Activated naive CD8-positive, alpha-beta T cell treated with anti-CD3 and anti-CD28 coated beads for 36 hours (primary cell): ENCODE measurements around the gene SEZ6L2. TPM values are rescaled to one million over a fixed set of nuclear protein-coding genes. Genes with fewer than 3 reads are reported as not detected.
"Not testable (repeated sequence)": the region's sequence is repeated elsewhere in the genome, so short reads cannot be mapped to it uniquely, and the experiment has no call there.

ENCODE experiments used
- DNase-seq: peaks from one replicate; pipeline ENCODE4 v3.0.0; 2021
- H3K27ac Mint-ChIP-seq: one replicate; pipeline ENCODE4 v1.8.0; 2022; ENCODE audit warnings: mild to moderate bottlenecking, moderate library complexity, mixed read lengths
- H3K27me3 Mint-ChIP-seq: one replicate; pipeline ENCODE4 v1.8.0; 2022; ENCODE audit warnings: mild to moderate bottlenecking, mixed read lengths
- H3K36me3 Mint-ChIP-seq: one replicate; pipeline ENCODE4 v1.8.0; 2021; ENCODE audit warnings: mild to moderate bottlenecking, mixed read lengths
- H3K4me1 Mint-ChIP-seq: one replicate; pipeline ENCODE4 v1.8.0; 2021; ENCODE audit warnings: mixed read lengths
- H3K4me3 Mint-ChIP-seq: one replicate; pipeline ENCODE4 v1.8.0; 2022; ENCODE audit warnings: mild to moderate bottlenecking, moderate library complexity, mixed read lengths
- H3K9me3 Mint-ChIP-seq: one replicate; pipeline ENCODE4 v1.8.0; 2022; ENCODE audit warnings: mixed read lengths
- total RNA-seq, 2 experiments: library from RNA; stranded (reverse); gene quantifications; one replicate each; pipeline ENCODE4 v1.2.3, GENCODE V29; 2021

The SEZ6L2 gene
- total RNA-seq = under 1 TPM in 1 of 2 experiments, not detected in 1; 0.32 TPM

- peak within 1 kb of the TSS; percentile 29 for H3K27ac Mint-ChIP-seq
- no peaks in the 10 kb centered on the region for H3K9me3 Mint-ChIP-seq
- peak; percentile 21 for DNase-seq
- H3K4me1 Mint-ChIP-seq = peaks cover 16% of the 10 kb centered on the region
- peak within 1 kb of the TSS; percentile 84 for H3K4me3 Mint-ChIP-seq
- H3K27me3 Mint-ChIP-seq = peaks cover 41% of the 10 kb centered on the region
- H3K36me3 Mint-ChIP-seq = no peaks in the 10 kb centered on the region
Observed at GRCh38 chr16:29899516-29900101, at the start of gene SEZ6L2. Gene SEZ6L2 (minus strand): TSS chr16:29899550. CDS start chr16:29899019, 531 bp downstream.

GRCh38 chr16:29947897-29948296, 48.5 kb upstream of the SEZ6L2 start:
- Mint-ChIP-seq H3K36me3 (no peaks in the 10 kb centered on the region), H3K4me1 (peaks cover under 1% of the 10 kb centered on the region), H3K27me3 (no peaks in the 10 kb centered on the region), H3K27ac (no peak overlapping the region), H3K4me3 (no peak overlapping the region), H3K9me3 (peaks cover 3% of the 10 kb centered on the region)
- no peak for DNase-seq

GRCh38 chr16:29943846-29944799, 44.8 kb upstream of the SEZ6L2 start:
- Mint-ChIP-seq H3K9me3 (no peaks in the 10 kb centered on the region), H3K4me1 (peaks cover 3% of the 10 kb centered on the region), H3K27me3 (no peaks in the 10 kb centered on the region), H3K4me3 (no peak overlapping the region), H3K27ac (no peak overlapping the region), H3K36me3 (no peaks in the 10 kb centered on the region)
- no peak for DNase-seq

- H3K4me1 Mint-ChIP-seq = peaks cover 3% of the 10 kb centered on the region
- no peak for DNase-seq
- H3K27me3 Mint-ChIP-seq = no peaks in the 10 kb centered on the region
- no peak overlapping the region for H3K4me3 Mint-ChIP-seq
- H3K36me3 Mint-ChIP-seq = no peaks in the 10 kb centered on the region
- no peak overlapping the region for H3K27ac Mint-ChIP-seq
- no peaks in the 10 kb centered on the region for H3K9me3 Mint-ChIP-seq
Observed at GRCh38 chr16:29940656-29941055, 41.3 kb upstream of the SEZ6L2 start.

- not testable (repeated sequence) for H3K4me3 Mint-ChIP-seq, H3K27me3 Mint-ChIP-seq
Observed at GRCh38 chr16:29931750-29932149, 32.4 kb upstream of the SEZ6L2 start.

GRCh38 chr16:29927070-29927905, 27.9 kb upstream of the SEZ6L2 start:
- Mint-ChIP-seq H3K4me3 (peak overlapping the region; percentile 90), H3K27ac (peak overlapping the region; percentile 96), H3K9me3 (no peaks in the 10 kb centered on the region), H3K4me1 (peaks cover 33% of the 10 kb centered on the region), H3K27me3 (no peaks in the 10 kb centered on the region), H3K36me3 (peaks cover 11% of the 10 kb centered on the region)
- DNase-seq = no peak

More at GRCh38 chr16:29931750-29932149, 32.4 kb upstream of the SEZ6L2 start:
- DNase-seq, H3K9me3 Mint-ChIP-seq, H3K27ac Mint-ChIP-seq, H3K36me3 Mint-ChIP-seq, H3K4me1 Mint-ChIP-seq: not testable (repeated sequence)

GRCh38 chr16:29926711-29927052, 27.3 kb upstream of the SEZ6L2 start:
- Mint-ChIP-seq H3K9me3 (no peaks in the 10 kb centered on the region), H3K4me3 (peak overlapping the region; percentile 90), H3K27me3 (no peaks in the 10 kb centered on the region), H3K36me3 (peaks cover 11% of the 10 kb centered on the region), H3K27ac (peak overlapping the region; percentile 96), H3K4me1 (peaks cover 34% of the 10 kb centered on the region)
- no peak for DNase-seq

- peak within 1 kb of the TSS; percentile 96 for H3K27ac Mint-ChIP-seq
- no peaks in the 10 kb centered on the region for H3K27me3 Mint-ChIP-seq
Observed at GRCh38 chr16:29925781-29926710, 26.7 kb upstream of the SEZ6L2 start, which contains the start of gene KCTD13. Gene KCTD13 (minus strand): TSS chr16:29926226. CDS start chr16:29926033, 193 bp downstream.

GRCh38 chr16:29925105-29925756, 25.9 kb upstream of the SEZ6L2 start:
- H3K27ac Mint-ChIP-seq = peak overlapping the region; percentile 85
- H3K4me1 Mint-ChIP-seq = peaks cover 42% of the 10 kb centered on the region
- H3K4me3 Mint-ChIP-seq = peak overlapping the region; percentile 93
- H3K9me3 Mint-ChIP-seq = no peaks in the 10 kb centered on the region
- H3K27me3 Mint-ChIP-seq = no peaks in the 10 kb centered on the region
- DNase-seq = no peak
- peaks cover 18% of the 10 kb centered on the region for H3K36me3 Mint-ChIP-seq

More at GRCh38 chr16:29925781-29926710, 26.7 kb upstream of the SEZ6L2 start, which contains the start of gene KCTD13:
- H3K9me3 Mint-ChIP-seq = no peaks in the 10 kb centered on the region
- DNase-seq = peak; percentile 94
- H3K36me3 Mint-ChIP-seq = peaks cover 14% of the 10 kb centered on the region
- peak within 1 kb of the TSS; percentile 93 for H3K4me3 Mint-ChIP-seq
- peaks cover 35% of the 10 kb centered on the region for H3K4me1 Mint-ChIP-seq

GRCh38 chr16:29922986-29923501, 23.7 kb upstream of the SEZ6L2 start:
- Mint-ChIP-seq H3K4me1 (peaks cover 42% of the 10 kb centered on the region), H3K4me3 (no peak overlapping the region)

GRCh38 chr16:29922326-29922725, 23.0 kb upstream of the SEZ6L2 start:
- Mint-ChIP-seq H3K27ac (no peak overlapping the region), H3K9me3 (no peaks in the 10 kb centered on the region), H3K4me3 (no peak overlapping the region), H3K36me3 (peaks cover 22% of the 10 kb centered on the region), H3K27me3 (no peaks in the 10 kb centered on the region), H3K4me1 (peaks cover 39% of the 10 kb centered on the region)
- no peak for DNase-seq

More at GRCh38 chr16:29922986-29923501, 23.7 kb upstream of the SEZ6L2 start:
- Mint-ChIP-seq H3K27ac (no peak overlapping the region), H3K9me3 (no peaks in the 10 kb centered on the region), H3K36me3 (peaks cover 20% of the 10 kb centered on the region), H3K27me3 (no peaks in the 10 kb centered on the region)
- DNase-seq = no peak

- H3K27ac Mint-ChIP-seq = no peak overlapping the region
- H3K4me3 Mint-ChIP-seq = no peak overlapping the region
- peaks cover 31% of the 10 kb centered on the region for H3K4me1 Mint-ChIP-seq
- H3K9me3 Mint-ChIP-seq = no peaks in the 10 kb centered on the region
- no peaks in the 10 kb centered on the region for H3K27me3 Mint-ChIP-seq
- DNase-seq = no peak
- peaks cover 31% of the 10 kb centered on the region for H3K36me3 Mint-ChIP-seq
Observed at GRCh38 chr16:29921034-29921385, 21.7 kb upstream of the SEZ6L2 start.

- Mint-ChIP-seq H3K9me3 (no peaks in the 10 kb centered on the region), H3K4me1 (peaks cover 36% of the 10 kb centered on the region), H3K4me3 (no peak overlapping the region), H3K27ac (no peak overlapping the region), H3K27me3 (no peaks in the 10 kb centered on the region), H3K36me3 (peaks cover 29% of the 10 kb centered on the region)
- no peak for DNase-seq
Observed at GRCh38 chr16:29920288-29921033, 21.1 kb upstream of the SEZ6L2 start.
